SU-DHL-6 (cell line): ENCODE results near the gene PKHD1.
"Not testable (repeated sequence)": the region's sequence is repeated elsewhere in the genome, so short reads cannot be mapped to it uniquely, and the experiment has no call there.

Experiments used
- H2AFZ ChIP-seq: fragments of 200-600 bp; sonication (generic); 2 replicates; pipeline ENCODE4 v1.6.1; 2014; ENCODE audit warnings: low read depth, mild to moderate bottlenecking, moderate library complexity, mixed read lengths, antibody characterized with exemption, low read length; ENCODE audit not compliant: severe bottlenecking
- H3F3A ChIP-seq: fragments of 200-600 bp; shearing (Covaris generic); 2 replicates; pipeline ENCODE4 v1.6.0; 2016; ENCODE audit warnings: antibody characterized with exemption, mild to moderate bottlenecking; ENCODE audit not compliant: insufficient read depth
- H3K27ac ChIP-seq: fragments of 200-600 bp; sonication (generic); 2 replicates; pipeline ENCODE4 v1.5.1; 2016; ENCODE audit warnings: low read depth, mild to moderate bottlenecking, low read length, moderate library complexity, mixed read lengths
- H3K27me3 ChIP-seq: fragments of 200-600 bp; sonication (generic), shearing (Covaris generic); 2 replicates; pipeline ENCODE4 v1.6.0; 2014; ENCODE audit warnings: mild to moderate bottlenecking, low read length
- H3K36me3 ChIP-seq: fragments of 200-600 bp; sonication (generic); 2 replicates; pipeline ENCODE4 v1.6.1; 2014; ENCODE audit warnings: mild to moderate bottlenecking, low read length, mixed read lengths
- H3K4me2 ChIP-seq: fragments of 300-600, 200-600 bp; shearing (Covaris generic), sonication (generic); 2 replicates; pipeline ENCODE4 v1.6.0; 2014; ENCODE audit warnings: low read length, low read depth, mild to moderate bottlenecking; ENCODE audit not compliant: poor library complexity, severe bottlenecking
- H3K4me3 ChIP-seq: fragments of 200-600 bp; sonication (generic); 2 replicates; pipeline ENCODE4 v1.5.1; 2014; ENCODE audit warnings: antibody characterized with exemption, low read length, mild to moderate bottlenecking, mixed read lengths; ENCODE audit not compliant: insufficient read depth, poor library complexity, severe bottlenecking
- H3K79me2 ChIP-seq: fragments of 200-600 bp; sonication (generic); 2 replicates; pipeline ENCODE4 v1.6.1; 2014; ENCODE audit warnings: mild to moderate bottlenecking, low read length, moderate library complexity; ENCODE audit not compliant: insufficient read depth
- H3K9ac ChIP-seq: fragments of 200-600 bp; sonication (generic); 2 replicates; pipeline ENCODE4 v1.7.0; 2014; ENCODE audit warnings: mild to moderate bottlenecking, low read length
- H3K9me2 ChIP-seq: fragments of 200-600 bp; sonication (generic); replicated peaks from 2 replicates; pipeline ENCODE4 v1.6.1; 2014; ENCODE audit warnings: low read length; ENCODE audit not compliant: insufficient read depth
- H3K9me3 ChIP-seq: fragments of 200-600 bp; sonication (generic); 2 replicates; pipeline ENCODE4 v1.6.1; 2014; ENCODE audit warnings: low read length, mixed read lengths; ENCODE audit not compliant: insufficient read depth
- H4K20me1 ChIP-seq: fragments of 200-600 bp; sonication (generic); 2 replicates; pipeline ENCODE4 v1.6.1; 2014; ENCODE audit warnings: low read depth, mild to moderate bottlenecking, antibody characterized with exemption, low read length, moderate library complexity, mixed read lengths
- CTCF ChIP-seq: fragments of 200-600 bp; sonication (generic); IDR thresholded peaks from one replicate; pipeline ENCODE4 v1.5.1; 2017; ENCODE audit warnings: antibody characterized with exemption, mild to moderate bottlenecking, low read length, moderate library complexity; ENCODE audit not compliant: insufficient read depth, poor library complexity, severe bottlenecking
- EZH2phosphoT487 ChIP-seq: fragments of 200-600 bp; sonication (generic), shearing (Covaris generic); conservative IDR thresholded peaks from 2 replicates; pipeline ENCODE4 v1.6.1; 2018; ENCODE audit warnings: mild to moderate bottlenecking, antibody characterized with exemption, low read length, moderate library complexity, mixed read lengths

Gene PKHD1

DNA sequence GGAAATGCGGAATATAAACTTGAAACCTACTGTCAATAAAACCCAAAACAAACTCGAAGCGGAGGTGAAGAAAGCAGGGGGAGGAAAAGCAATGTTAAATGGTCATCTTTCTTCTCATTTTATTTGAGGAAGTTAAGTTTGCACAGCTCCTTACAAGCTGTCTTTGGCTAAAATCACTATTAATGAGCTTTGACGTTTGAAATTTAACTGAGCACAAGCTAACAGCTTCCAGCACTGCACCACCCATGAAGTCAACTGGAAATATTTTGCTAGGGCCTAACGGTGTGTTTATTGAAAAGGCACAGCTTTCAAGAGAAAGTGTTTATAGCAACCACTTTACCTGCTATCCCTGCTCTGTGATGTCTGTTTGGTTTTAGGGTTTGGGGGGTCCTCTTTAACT, 103.8 kb downstream of the PKHD1 start:
- H4K20me1 ChIP-seq: no peaks in the 10 kb centered on the region
- H3K9me3 ChIP-seq: no peaks in the 10 kb centered on the region
- H2AFZ ChIP-seq: no peak overlapping the region
- H3K4me3 ChIP-seq: no peak overlapping the region
- H3K27ac ChIP-seq: no peak overlapping the region
- no peaks in the 10 kb centered on the region for H3F3A ChIP-seq
- H3K9me2 ChIP-seq: no peaks in the 10 kb centered on the region
- H3K36me3 ChIP-seq: no peaks in the 10 kb centered on the region
- H3K4me2 ChIP-seq: no peak overlapping the region
- no peaks in the 10 kb centered on the region for H3K27me3 ChIP-seq
- no peaks in the 10 kb centered on the region for H3K79me2 ChIP-seq
- TF ChIP-seq EZH2phosphoT487: no peak
- H3K9ac ChIP-seq: no peak overlapping the region

- H3K9ac ChIP-seq, H2AFZ ChIP-seq, H3K27ac ChIP-seq: not testable (repeated sequence)
Observed at GRCh38 chr6:51982695-51983094, 104.7 kb downstream of the PKHD1 start.

DNA sequence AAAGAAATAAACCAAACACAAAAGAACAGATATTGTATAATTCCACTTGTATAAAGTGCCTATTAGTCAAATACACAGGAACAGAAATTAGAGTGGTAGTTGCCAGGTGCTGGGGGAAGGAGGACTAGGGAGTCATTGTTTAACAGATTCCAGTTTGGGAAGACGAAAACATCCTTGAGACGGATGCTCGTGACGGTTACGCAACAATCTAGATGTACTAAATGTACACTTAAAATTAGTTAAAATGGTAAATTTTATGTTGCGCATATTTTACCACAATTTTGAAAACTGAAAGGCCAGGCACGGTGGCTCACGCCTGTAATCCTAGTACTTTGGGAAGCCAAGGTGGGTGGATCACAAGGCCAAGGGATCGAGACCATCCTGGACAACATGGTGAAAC, 111.0 kb downstream of the PKHD1 start:
- Histone ChIP-seq H4K20me1 (no peaks in the 10 kb centered on the region), H3K4me3 (no peak overlapping the region), H2AFZ (no peak overlapping the region), H3K9me2 (no peaks in the 10 kb centered on the region), H3K79me2 (no peaks in the 10 kb centered on the region), H3K4me2 (no peak overlapping the region), H3K36me3 (no peaks in the 10 kb centered on the region), H3K27me3 (peaks cover 5% of the 10 kb centered on the region; the same call in 1 of the 2 replicates), H3K27ac (no peak overlapping the region), H3K9me3 (no peaks in the 10 kb centered on the region), H3F3A (no peaks in the 10 kb centered on the region), H3K9ac (no peak overlapping the region)
- no peak for TF ChIP-seq EZH2phosphoT487
- no peak for TF ChIP-seq CTCF

More at GRCh38 chr6:51982695-51983094, 104.7 kb downstream of the PKHD1 start:
- H3K9me3 ChIP-seq, H4K20me1 ChIP-seq, H3K79me2 ChIP-seq, H3K36me3 ChIP-seq, H3F3A ChIP-seq, H3K4me3 ChIP-seq, H3K27me3 ChIP-seq, H3K9me2 ChIP-seq, H3K4me2 ChIP-seq: not testable (repeated sequence)

- H3K27me3 ChIP-seq: peaks cover 5% of the 10 kb centered on the region; the same call in 1 of the 2 replicates
- TF ChIP-seq EZH2phosphoT487 (no peak), CTCF (no peak)
- no peak overlapping the region for H2AFZ ChIP-seq
Observed at GRCh38 chr6:51972659-51973058, 114.8 kb downstream of the PKHD1 start.

More at GRCh38 chr6:51972659-51973058, 114.8 kb downstream of the PKHD1 start:
- H3K36me3 ChIP-seq: no peaks in the 10 kb centered on the region
- H3K79me2 ChIP-seq: no peaks in the 10 kb centered on the region
- no peak overlapping the region for H3K9ac ChIP-seq
- no peaks in the 10 kb centered on the region for H4K20me1 ChIP-seq
- no peaks in the 10 kb centered on the region for H3F3A ChIP-seq
- H3K9me3 ChIP-seq: no peaks in the 10 kb centered on the region
- H3K4me3 ChIP-seq: no peak overlapping the region
- H3K9me2 ChIP-seq: no peaks in the 10 kb centered on the region
- no peak overlapping the region for H3K27ac ChIP-seq
- no peak overlapping the region for H3K4me2 ChIP-seq
